Gastroesophageal sphincter (tissue), 3 donors: ENCODE measurements around the gene MAB21L4.

ENCODE experiments used
- CTCF ChIP-seq, 4 experiments: fragments of 200-600 bp in 2 of 4; fragments of 450-650 bp in 2 of 4; sonication (generic) in 1 of 4; IDR thresholded peaks; one replicate each; pipeline ENCODE4 v1.5.1; 2017 to 2019; ENCODE audit warnings: antibody characterized with exemption in 4 of 4, mild to moderate bottlenecking in 2 of 4, moderate library complexity in 2 of 4
- EP300 ChIP-seq: sonication (generic); formaldehyde crosslinking; IDR thresholded peaks from one replicate; pipeline ENCODE4 v1.6.1; 2017; ENCODE audit warnings: antibody characterized with exemption, mild to moderate bottlenecking
- POLR2A ChIP-seq, 2 donors: fragments of 450-650 bp; IDR thresholded peaks; one replicate each; pipeline ENCODE4 v1.6.1; 2017; ENCODE audit warnings: antibody characterized with exemption in 2 of 2, mild to moderate bottlenecking in 2 of 2, moderate library complexity in 1 of 2
- POLR2AphosphoS5 ChIP-seq: sonication (generic); formaldehyde crosslinking; IDR thresholded peaks from one replicate; pipeline ENCODE4 v1.6.1; 2017; ENCODE audit warnings: antibody characterized with exemption

- TF ChIP-seq CTCF (IDR thresholded peaks at IDR 0.05) (no peak), POLR2A (IDR thresholded peaks at IDR 0.05) (no peak), POLR2AphosphoS5 (no peak), EP300 (no peak)
Measured at GRCh38 chr2:240933966-240934700, 38.2 kb upstream of the MAB21L4 start.
